GM20000 (cell line): ENCODE data around the gene IGF1R.

Experiments
- DNase-seq: peaks from one replicate; pipeline ENCODE4 v3.0.0; 2012; ENCODE audit warnings: low spot score
- CTCF ChIP-seq: IDR thresholded peaks from 2 replicates; pipeline ENCODE4 v1.5.1; 2012; ENCODE audit warnings: mild to moderate bottlenecking, control low read depth; ENCODE audit errors: extremely low read depth, missing control alignments

The IGF1R gene

GRCh38 chr15:98771541-98771940 lies 123.2 kb downstream of the IGF1R start:
- no peak for TF ChIP-seq CTCF
- DNase-seq: no peak

GRCh38 chr15:98772895-98773294 lies 124.6 kb downstream of the IGF1R start:
- TF ChIP-seq CTCF: no peak
- no peak for DNase-seq

- no peak for TF ChIP-seq CTCF
- DNase-seq: no peak
Observed at GRCh38 chr15:98773616-98774015, 125.3 kb downstream of the IGF1R start.

- DNase-seq: no peak
Observed at GRCh38 chr15:98774756-98775497, 126.6 kb downstream of the IGF1R start.

GRCh38 chr15:98775498-98776230 lies 127.3 kb downstream of the IGF1R start:
- no peak for TF ChIP-seq CTCF
- DNase-seq: no peak

More at GRCh38 chr15:98774756-98775497, 126.6 kb downstream of the IGF1R start:
- no peak for TF ChIP-seq CTCF

GRCh38 chr15:98776607-98777281 lies 128.4 kb downstream of the IGF1R start:
- peak; percentile 38 for DNase-seq
- no peak for TF ChIP-seq CTCF

GRCh38 chr15:98777426-98777825 lies 129.1 kb downstream of the IGF1R start:
- no peak for TF ChIP-seq CTCF
- no peak for DNase-seq
